GM12878 (cell line): ENCODE measurements around the gene ANKRD34A. TPM values are rescaled to one million over a fixed set of nuclear protein-coding genes. Genes with fewer than 3 reads are reported as not detected.

ENCODE experiments used
- ATAC-seq: fragments of 200-7000 bp; cut with Tn5 transposase; 3 replicates; pipeline ENCODE4 v1.9.1; 2020; ENCODE audit warnings: mild to moderate bottlenecking, moderate library complexity
- BruUV-seq: library from RNA; stranded (reverse); fragments of 400-500 nt; replicated peaks from 2 replicates; lab custom pipeline; 2021; lab: Mats Ljungman, UMichigan
- CTCF ChIA-PET: fragments of 300-600 bp; sonication (Branson Sonifier 250); formaldehyde crosslinking; extraction: SDS; loops from one replicate; lab custom pipeline; 2021; ENCODE audit warnings: inconsistent platforms; lab: Yijun Ruan, JAX
- POLR2A ChIA-PET: fragments of 350-600 bp; formaldehyde crosslinking; extraction: SDS; loops from one replicate; lab custom pipeline; 2021; ENCODE audit warnings: inconsistent platforms; lab: Charles Lee
- RAD21 ChIA-PET: fragments of 300-600 bp; sonication (Branson Sonifier 250); formaldehyde crosslinking; loops from one replicate; lab custom pipeline; 2023; ENCODE audit warnings: antibody characterized with exemption; ENCODE audit not compliant: unreplicated experiment; lab: Charles Lee
- SMC1A ChIA-PET: fragments of 300-600 bp; sonication (Branson Sonifier 250); formaldehyde crosslinking; loops from one replicate; lab custom pipeline; 2023; ENCODE audit not compliant: unreplicated experiment, uncharacterized antibody; lab: Charles Lee
- DNase-seq: peaks from one replicate; pipeline ENCODE4 v3.0.0-alpha.2; 2011; ENCODE audit warnings: low read depth, low spot score
- FAIRE-seq: peaks from 3 replicates; lab custom pipeline; 2011; peaks lifted over from hg19 to GRCh38; lab: Jason Lieb, UNC
- H2AFZ ChIP-seq: 2 replicates; pipeline ENCODE4 v1.6.0; 2011; ENCODE audit warnings: low read depth, low read length, control low read depth; ENCODE audit not compliant: control insufficient read depth
- H3K27ac ChIP-seq: 2 replicates; pipeline ENCODE4 v1.5.1; 2011; ENCODE audit warnings: control low read depth; ENCODE audit not compliant: control insufficient read depth, insufficient read depth
- H3K27me3 ChIP-seq, 2 experiments: replicated peaks in 1 of 2; 2 replicates each; pipeline versions ENCODE4 v1.6.0 to v1.6.1; 2011; ENCODE audit warnings: low read length in 1 of 2; ENCODE audit not compliant: control insufficient read depth in 2 of 2, insufficient read depth in 2 of 2
- H3K36me3 ChIP-seq, 2 experiments: 2 replicates each; pipeline ENCODE4 v1.5.1; 2011; ENCODE audit warnings: low read length in 1 of 2; ENCODE audit not compliant: control insufficient read depth in 2 of 2, insufficient read depth in 2 of 2
- H3K4me1 ChIP-seq: 2 replicates; pipeline ENCODE4 v1.6.1; 2011; ENCODE audit warnings: mild to moderate bottlenecking, low read length, moderate library complexity, mixed read lengths; ENCODE audit not compliant: control insufficient read depth, insufficient read depth
- H3K4me2 ChIP-seq: 2 replicates; pipeline ENCODE4 v1.6.0; 2011; ENCODE audit warnings: control low read depth; ENCODE audit not compliant: control insufficient read depth, insufficient read depth
- H3K4me3 ChIP-seq: fragments of 200-600 bp; sonication (generic); 2 replicates; pipeline ENCODE4 v1.5.1; 2016
- H3K79me2 ChIP-seq: 2 replicates; pipeline ENCODE4 v1.6.0; 2011; ENCODE audit warnings: low read length; ENCODE audit not compliant: control insufficient read depth, insufficient read depth
- H3K9ac ChIP-seq: 2 replicates; pipeline ENCODE4 v1.8.0; 2011; ENCODE audit warnings: low read length, control low read depth, mixed read lengths; ENCODE audit not compliant: control insufficient read depth, insufficient read depth
- H3K9me3 ChIP-seq: replicated peaks from 3 replicates; pipeline ENCODE4 v1.5.1; 2011; ENCODE audit warnings: mild to moderate bottlenecking, low read length; ENCODE audit not compliant: control insufficient read depth, insufficient read depth
- H4K20me1 ChIP-seq: 2 replicates; pipeline ENCODE4 v1.6.0; 2011; ENCODE audit not compliant: control insufficient read depth, insufficient read depth
- FOXK2 ChIP-seq: fragments of 450-650 bp; IDR thresholded peaks from 2 replicates; pipeline ENCODE4 v1.6.1; 2017; ENCODE audit warnings: mild to moderate bottlenecking, moderate library complexity
- JUNB ChIP-seq: IDR thresholded peaks from 2 replicates; pipeline ENCODE4 v1.6.1; 2016; ENCODE audit warnings: antibody characterized with exemption, mild to moderate bottlenecking
- NFIC ChIP-seq: IDR thresholded peaks from 2 replicates; pipeline ENCODE4 v1.6.1; 2012; ENCODE audit warnings: low read depth, mild to moderate bottlenecking, inconsistent platforms, low read length, moderate library complexity
- NKRF ChIP-seq: fragments of 450-650 bp; conservative IDR thresholded peaks from 2 replicates; pipeline ENCODE4 v1.6.1; 2017; ENCODE audit warnings: mild to moderate bottlenecking, moderate library complexity
- SP1 ChIP-seq: IDR thresholded peaks from one replicate; pipeline ENCODE4 v1.6.1; 2011; ENCODE audit warnings: low read depth, low read length
- WGBS: methylation state at CpG from one replicate; pipeline ENCODE4 v1.1.6; 2016; ENCODE audit warnings: low lambda C conversion rate; ENCODE audit not compliant: insufficient replicate concordance, insufficient coverage; ENCODE audit errors: missing lambda C conversion rate; 5-methylcytosine and 5-hydroxymethylcytosine counted together
- in situ Hi-C: fragments of 300-500 bp; cut with MboI; formaldehyde crosslinking; loops from 9 replicates; pipeline ENCODE4 v1.14.3; 2018; ENCODE audit warnings: mixed read lengths
- intact Hi-C: fragments of 100-400 bp; cut with micrococcal nuclease; formaldehyde crosslinking; loops from one replicate; pipeline ENCODE4 v1.14.2; 2022; ENCODE audit not compliant: unreplicated experiment
- polyA plus RNA-seq, 11 experiments: library from polyadenylated mRNA; depleted of rRNA in 4 of 11; unstranded in 6 of 11; stranded (reverse) in 5 of 11; fragments of >200 nt; fragmentation: Nextera tagmentation in 4 of 11; fragmentation: Illumina TruSeq in 1 of 11; extraction: Ambion mirVana in 4 of 11; extraction: Trizol in 1 of 11; gene quantifications; 1 replicate in 1 of 11; 2 replicates in 10 of 11; pipeline versions ENCODE4 v1.2.1 to v1.2.3, GENCODE V29; 2011 to 2016; ENCODE audit warnings: inconsistent platforms in 2 of 11, missing spikeins in 2 of 11, low read depth in 1 of 11
- total RNA-seq, 4 experiments: library from RNA; depleted of rRNA in 3 of 4; stranded (reverse); fragments of >200 nt in 3 of 4; fragmentation: Illumina TruSeq in 1 of 4; extraction: Trizol in 1 of 4; gene quantifications; 2 replicates each; pipeline versions ENCODE4 v1.2.1 to v1.2.3, GENCODE V29; 2013 to 2021

The ANKRD34A gene
- total and polyA plus RNA-seq, 10 of the 15 experiments (the other 5 are each of a cell fraction or from before 2014, with no cell fraction given) = 0.40 to 3.5 (median 1.6) TPM

- no peak for TF ChIP-seq SP1
- no peak for TF ChIP-seq NKRF
- no peak for TF ChIP-seq FOXK2
- TF ChIP-seq NFIC = no peak
- no peak for TF ChIP-seq JUNB
- FAIRE-seq (no peak), DNase-seq (no peak), ATAC-seq (no peak)
- Histone ChIP-seq H3K36me3 (no peaks in the 10 kb centered on the region), H3K27ac (no peak overlapping the region), H3K4me2 (no peak overlapping the region), H2AFZ (no peak overlapping the region), H3K9ac (no peak overlapping the region), H3K4me1 (peaks cover 38% of the 10 kb centered on the region), H3K79me2 (no peaks in the 10 kb centered on the region), H3K9me3 (no peaks in the 10 kb centered on the region), H3K27me3 (no peaks in the 10 kb centered on the region), H3K4me3 (no peak overlapping the region), H4K20me1 (no peaks in the 10 kb centered on the region)
- ChIA-PET POLR2A (interaction anchor here (0.6 to 3.9 kb wide), 7 partner anchors 9 to 55 kb away, joined by 3 to 21 read pairs (median 4); partner anchors contain the start of genes ANKRD34A, POLR3GL and TXNIP), SMC1A (interaction anchor here (0.8 to 10.9 kb wide), 3 partner anchors 9 to 52 kb away, joined by 4 to 244 read pairs (median 5); partner anchors contain the start of genes ANKRD34A, POLR3GL and TXNIP), CTCF (interaction anchor here (0.8 to 9.4 kb wide), 2 partner anchors 8 to 22 kb away, joined by 3 to 196 read pairs; partner anchors contain the start of gene TXNIP), RAD21 (interaction anchor here (1.1 to 1.2 kb wide), 2 partner anchors 13 to 51 kb away, joined by 3 read pairs; no protein-coding TSS in a partner anchor)
- WGBS = 61% methylated on average over 12 of the region's 12 CpGs
- in situ Hi-C loops = no loop called here
- no TSS peak for BruUV-seq
- intact Hi-C loops = no loop called here
These were observed 19.8 kb upstream of the ANKRD34A start for GRCh38 chr1:145983960-145984830.
